Cardiac muscle cell (in vitro differentiated cells and primary cell): ENCODE measurements around the gene MACROD1. TPM values are rescaled to one million over a fixed set of nuclear protein-coding genes. Genes with fewer than 3 reads are reported as not detected.

Experiments
- DNase-seq, 2 donors: peaks; one replicate each; pipeline versions ENCODE4 v3.0.0 to v3.0.0-alpha.2; 2010 to 2017; ENCODE audit warnings: low read depth in 1 of 2, low spot score in 1 of 2
- H3K27ac ChIP-seq: fragments of 200-600 bp; sonication (generic); 2 replicates; pipeline ENCODE4 v1.5.1; 2016
- H3K27me3 ChIP-seq: fragments of 200-600 bp; sonication (generic); 2 replicates; pipeline ENCODE4 v1.6.0; 2016; ENCODE audit warnings: control low read depth
- H3K36me3 ChIP-seq: fragments of 200-600 bp; sonication (generic); 2 replicates; pipeline ENCODE4 v1.5.1; 2016; ENCODE audit warnings: control low read depth
- H3K4me1 ChIP-seq: fragments of 200-600 bp; sonication (generic); 2 replicates; pipeline ENCODE4 v1.8.1; 2017; ENCODE audit warnings: low read depth, mild to moderate bottlenecking, mixed run types
- H3K4me3 ChIP-seq: fragments of 200-600 bp; sonication (generic); 2 replicates; pipeline ENCODE4 v1.5.1; 2016; ENCODE audit warnings: mild to moderate bottlenecking
- H3K9me3 ChIP-seq: fragments of 200-600 bp; sonication (generic); 2 replicates; pipeline ENCODE4 v1.5.1; 2017; ENCODE audit warnings: low read depth, mild to moderate bottlenecking, control low read depth
- CTCF ChIP-seq: IDR thresholded peaks from 2 replicates; pipeline ENCODE4 v1.5.1; 2012; ENCODE audit warnings: low read depth, mild to moderate bottlenecking, low read length
- polyA plus RNA-seq: library from polyadenylated mRNA; unstranded; fragments of >200 nt; fragmentation: Nextera tagmentation; extraction: Ambion mirVana; gene quantifications from 2 replicates; pipeline ENCODE4 v1.2.1, GENCODE V29; 2016
- total RNA-seq: library from RNA; depleted of rRNA; stranded (reverse); fragments of >200 nt; gene quantifications from 2 replicates; pipeline ENCODE4 v1.2.3, GENCODE V29; 2016

The MACROD1 gene
- total and polyA plus RNA-seq, 2 experiments from 2014 or later: 134 to 156 TPM

- Histone ChIP-seq H3K36me3 (peaks cover 3% of the 10 kb centered on the region), H3K27me3 (no peaks in the 10 kb centered on the region), H3K27ac (no peak overlapping the region), H3K4me3 (no peak overlapping the region), H3K4me1 (peaks cover 2% of the 10 kb centered on the region), H3K9me3 (no peaks in the 10 kb centered on the region)
- TF ChIP-seq CTCF: no peak
- no peak for DNase-seq
Measured at GRCh38 chr11:64208796-64209562, 43.1 kb upstream of the MACROD1 start.

GRCh38 chr11:64208086-64208795 lies 42.3 kb upstream of the MACROD1 start:
- Histone ChIP-seq H3K9me3 (no peaks in the 10 kb centered on the region), H3K4me1 (peaks cover 2% of the 10 kb centered on the region), H3K4me3 (no peak overlapping the region), H3K27me3 (no peaks in the 10 kb centered on the region), H3K27ac (no peak overlapping the region), H3K36me3 (peaks cover 10% of the 10 kb centered on the region)
- no peak for DNase-seq
- TF ChIP-seq CTCF: no peak

DNA sequence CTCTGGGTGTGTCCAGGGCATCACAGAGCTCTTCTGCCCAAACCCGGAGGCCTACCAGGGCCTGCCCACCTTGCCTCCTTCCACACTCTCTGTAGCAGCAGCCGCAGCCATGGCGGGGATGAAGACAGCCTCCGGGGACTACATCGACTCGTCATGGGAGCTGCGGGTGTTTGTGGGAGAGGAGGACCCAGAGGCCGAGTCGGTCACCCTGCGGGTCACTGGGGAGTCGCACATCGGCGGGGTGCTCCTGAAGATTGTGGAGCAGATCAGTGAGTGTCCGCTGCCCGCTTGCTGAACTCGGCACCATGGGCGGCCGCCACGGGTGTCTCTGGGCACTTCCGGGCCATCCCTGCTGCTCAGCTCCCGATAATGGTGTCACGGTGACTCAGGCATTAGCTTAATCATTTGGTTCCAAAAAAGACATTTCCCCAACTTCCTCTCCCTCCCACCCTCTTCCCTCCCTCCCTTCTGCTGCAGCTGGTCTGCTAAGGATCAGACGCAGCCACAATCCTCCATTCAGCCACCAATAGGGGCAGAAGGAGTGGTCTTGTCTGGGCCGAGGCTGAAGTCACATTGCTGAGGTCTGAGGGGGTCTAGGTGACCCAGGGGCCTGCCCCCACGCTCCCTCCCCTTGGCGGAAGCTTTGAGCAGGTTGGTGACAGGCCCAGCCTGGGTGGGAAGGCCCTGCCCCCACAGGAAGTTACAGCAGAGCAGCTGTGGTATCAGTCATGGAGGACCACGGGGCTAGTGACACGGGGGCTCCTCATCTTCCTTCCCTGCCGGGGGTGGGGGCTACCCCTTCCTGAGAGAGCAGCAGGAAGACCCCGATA lies 41.6 kb upstream of the MACROD1 start:
- DNase-seq: peak in 1 of 2 donors; percentile 84
- H3K27ac ChIP-seq: peak overlapping the region; percentile 17
- peaks cover 18% of the 10 kb centered on the region for H3K36me3 ChIP-seq

GRCh38 chr11:64206457-64207255 lies 40.7 kb upstream of the MACROD1 start, which contains the start of gene FERMT3:
Gene FERMT3 (plus strand): TSS chr11:64206721. CDS start chr11:64207365, 644 bp downstream.
- Histone ChIP-seq H3K36me3 (peaks cover 23% of the 10 kb centered on the region), H3K27ac (peak within 1 kb of the TSS; percentile 30), H3K9me3 (no peaks in the 10 kb centered on the region), H3K27me3 (no peaks in the 10 kb centered on the region), H3K4me1 (peaks cover 2% of the 10 kb centered on the region), H3K4me3 (no peak within 1 kb of the TSS)
- TF ChIP-seq CTCF: no peak
- no peak for DNase-seq

More for the DNA sequence above, 41.6 kb upstream of the MACROD1 start:
- Histone ChIP-seq H3K4me3 (no peak overlapping the region), H3K9me3 (no peaks in the 10 kb centered on the region), H3K27me3 (no peaks in the 10 kb centered on the region), H3K4me1 (peaks cover 2% of the 10 kb centered on the region)
- no peak for TF ChIP-seq CTCF
